GM12801 (cell line): ENCODE results near the gene INO80C.

Source experiments
- CTCF ChIP-seq: IDR thresholded peaks from one replicate; pipeline ENCODE4 v1.5.1; 2011; ENCODE audit warnings: control low read depth; ENCODE audit not compliant: insufficient read length; ENCODE audit errors: extremely low read depth

The INO80C gene

GRCh38 chr18:35468711-35469110 lies 29.0 kb downstream of the INO80C start:
- no peak for TF ChIP-seq CTCF

- TF ChIP-seq CTCF, result no peak
Measured at GRCh38 chr18:35467624-35468016, 30.1 kb downstream of the INO80C start.

GRCh38 chr18:35466815-35467623 lies 30.7 kb downstream of the INO80C start:
- no peak for TF ChIP-seq CTCF

GRCh38 chr18:35466334-35466733 lies 31.4 kb downstream of the INO80C start:
- TF ChIP-seq CTCF, result no peak

- no peak for TF ChIP-seq CTCF
Measured at GRCh38 chr18:35465329-35465728, 32.4 kb downstream of the INO80C start.

- TF ChIP-seq CTCF, result no peak
Measured at GRCh38 chr18:35464831-35465279, 32.9 kb downstream of the INO80C start.

GRCh38 chr18:35463827-35464226 lies 33.9 kb downstream of the INO80C start:
- no peak for TF ChIP-seq CTCF
